COLO829 (cell line): Measurements from ENCODE around the gene SLC16A3.
"Not testable (repeated sequence)": the region's sequence is repeated elsewhere in the genome, so short reads cannot be mapped to it uniquely, and the experiment has no call there.

ENCODE experiments used
- DNase-seq: peaks from one replicate; pipeline ENCODE4 v3.0.0; 2012; ENCODE audit warnings: low spot score

SLC16A3 gene

GRCh38 chr17:82204831-82205719 is 23.8 kb upstream of the SLC16A3 start:
- DNase-seq: no peak

GRCh38 chr17:82205720-82206508 is 22.9 kb upstream of the SLC16A3 start:
- peak; percentile 79 for DNase-seq

GRCh38 chr17:82210655-82211054 is 18.2 kb upstream of the SLC16A3 start:
- not testable (repeated sequence) for DNase-seq

- peak; percentile 79 for DNase-seq
Observed at GRCh38 chr17:82212331-82213250, 16.3 kb upstream of the SLC16A3 start, which contains the start of gene CCDC57. TSS of gene CCDC57 (minus strand) at chr17:82212842. CDS start at chr17:82201944, 10,898 bp downstream.

GRCh38 chr17:82213251-82214011 is 15.4 kb upstream of the SLC16A3 start:
- peak; percentile 66 for DNase-seq

- DNase-seq: no peak
Observed at GRCh38 chr17:82214012-82214628, 14.7 kb upstream of the SLC16A3 start.

- no peak for DNase-seq
Observed at GRCh38 chr17:82215095-82215971, 13.5 kb upstream of the SLC16A3 start.

- no peak for DNase-seq
Observed at GRCh38 chr17:82215972-82216300, 12.9 kb upstream of the SLC16A3 start.

- no peak for DNase-seq
Observed at GRCh38 chr17:82216301-82217119, 12.3 kb upstream of the SLC16A3 start.

- no peak for DNase-seq
Observed at GRCh38 chr17:82217120-82217529, 11.7 kb upstream of the SLC16A3 start.

GRCh38 chr17:82217530-82218204 is 11.2 kb upstream of the SLC16A3 start:
- no peak for DNase-seq

- DNase-seq: no peak
Observed at GRCh38 chr17:82218349-82219075, 10.3 kb upstream of the SLC16A3 start.

GRCh38 chr17:82219083-82219482 is 9.8 kb upstream of the SLC16A3 start:
- no peak for DNase-seq

GRCh38 chr17:82219753-82220709 is 8.8 kb upstream of the SLC16A3 start:
- no peak for DNase-seq

GRCh38 chr17:82221341-82221902 is 7.4 kb upstream of the SLC16A3 start:
- DNase-seq: no peak

- no peak for DNase-seq
Observed at GRCh38 chr17:82222816-82223215, 6.0 kb upstream of the SLC16A3 start.
